HEK293T (cell line): ENCODE data around the gene DAO.

Source experiments
- BHLHE40 ChIP-seq: fragments of 450-650 bp; IDR thresholded peaks from 2 replicates; pipeline ENCODE4 v1.6.1; 2016; ENCODE audit warnings: mild to moderate bottlenecking, moderate library complexity, borderline replicate concordance
- SP1 ChIP-seq: fragments of 450-650 bp; IDR thresholded peaks from 2 replicates; pipeline ENCODE4 v1.6.1; 2017
- SUZ12 ChIP-seq: fragments of 450-650 bp; IDR thresholded peaks from 2 replicates; pipeline ENCODE4 v1.6.1; 2016; ENCODE audit warnings: mild to moderate bottlenecking
- TARDBP ChIP-seq: fragments of 450-650 bp; IDR thresholded peaks from 2 replicates; pipeline ENCODE4 v1.6.1; 2016

DNA sequence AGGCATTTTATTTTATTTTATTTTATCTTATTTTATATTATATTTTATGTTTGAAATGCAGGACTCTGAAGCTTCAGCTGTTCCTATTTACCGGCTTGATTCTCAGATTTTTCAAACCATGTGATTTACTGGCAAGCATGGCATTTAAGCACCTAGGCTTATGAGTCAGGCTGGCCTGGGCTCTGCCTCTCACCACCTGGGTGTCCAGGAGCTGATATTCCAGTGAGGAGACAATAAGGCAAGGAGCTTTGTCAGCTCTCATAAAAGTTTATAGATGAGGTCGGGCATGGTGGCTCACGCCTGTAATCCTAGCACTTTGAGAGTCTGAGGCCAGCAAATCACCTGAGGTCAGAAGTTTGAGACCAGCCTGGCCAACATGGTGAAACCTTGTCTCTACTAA is 2.1 kb downstream of the DAO start:
- TF ChIP-seq SUZ12 = no peak
- no peak for TF ChIP-seq TARDBP
- no peak for TF ChIP-seq BHLHE40
- TF ChIP-seq SP1 = no peak
